K562 (cell line): Measurements from ENCODE around the gene NCOA4. TPM values are rescaled to one million over a fixed set of nuclear protein-coding genes. Genes with fewer than 3 reads are reported as not detected.
A peak's percentile ranks its signal among the peaks of the same experiment; 100 is the strongest.

ENCODE experiments used
- CEBPB ChIP-seq: fragments of 450-650 bp; IDR thresholded peaks from 2 replicates; pipeline ENCODE4 v1.6.1; 2016; ENCODE audit warnings: missing genetic modification characterization, missing compliant biosample characterization
- CEBPG ChIP-seq, 3 experiments: fragments of 200-800 bp in 1 of 3; sonication (Bioruptor generic) in 1 of 3; sonication (generic) in 1 of 3; formaldehyde crosslinking in 1 of 3; IDR thresholded peaks in 2 of 3; conservative IDR thresholded peaks in 1 of 3; 2 replicates each; pipeline versions ENCODE4 v1.6.1 to v1.8.0; 2016 to 2022; ENCODE audit warnings: missing compliant biosample characterization in 2 of 3, missing genetic modification characterization in 2 of 3, mild to moderate bottlenecking in 1 of 3, missing genetic modification reagents in 1 of 3
- FOXM1 ChIP-seq, 2 experiments: fragments of 450-650 bp in 1 of 2; sonication (generic) in 1 of 2; formaldehyde crosslinking in 1 of 2; IDR thresholded peaks; 2 replicates each; pipeline versions ENCODE4 v1.6.1 to v1.9.0; 2017 to 2022; ENCODE audit warnings: low read depth in 2 of 2, mild to moderate bottlenecking in 2 of 2, missing genetic modification reagents in 1 of 2, moderate library complexity in 1 of 2
- ZNF24 ChIP-seq: fragments of 450-650 bp; IDR thresholded peaks from 2 replicates; pipeline ENCODE4 v1.6.1; 2016
- ZNF384 ChIP-seq: IDR thresholded peaks from 2 replicates; pipeline ENCODE4 v1.6.1; 2012; ENCODE audit warnings: low read depth, low read length, improper control_type of control experiment
- polyA plus RNA-seq, 8 experiments: library from polyadenylated mRNA; depleted of rRNA in 4 of 8; stranded (reverse) in 5 of 8; unstranded in 3 of 8; fragments of >200 nt; fragmentation: Nextera tagmentation in 2 of 8; fragmentation: Illumina TruSeq in 1 of 8; extraction: Ambion mirVana in 2 of 8; extraction: Trizol in 1 of 8; gene quantifications; 2 replicates each; pipeline versions ENCODE4 v1.2.1 to v1.2.3, GENCODE V29; 2011 to 2014; ENCODE audit warnings: inconsistent platforms in 1 of 8, missing spikeins in 1 of 8
- total RNA-seq, 7 experiments: library from RNA; depleted of rRNA in 6 of 7; stranded (reverse); fragments of >200 nt in 6 of 7; fragmentation: Illumina TruSeq in 2 of 7; extraction: Trizol in 2 of 7; gene quantifications; 2 replicates each; pipeline versions ENCODE4 v1.2.1 to v1.2.3, GENCODE V29; 2011 to 2021; ENCODE audit warnings: low replicate concordance in 1 of 7
- TF ChIP-seq, protein P1 (sequence below): fragments of 450-650 bp; IDR thresholded peaks from 2 replicates; pipeline ENCODE4 v1.6.1; 2016; ENCODE audit warnings: mild to moderate bottlenecking, moderate library complexity

The NCOA4 gene
- total and polyA plus RNA-seq, 9 of the 15 experiments (the other 6 are each of a cell fraction or from before 2014, with no cell fraction given), result 89.8 to 283 (median 181) TPM

DNA sequence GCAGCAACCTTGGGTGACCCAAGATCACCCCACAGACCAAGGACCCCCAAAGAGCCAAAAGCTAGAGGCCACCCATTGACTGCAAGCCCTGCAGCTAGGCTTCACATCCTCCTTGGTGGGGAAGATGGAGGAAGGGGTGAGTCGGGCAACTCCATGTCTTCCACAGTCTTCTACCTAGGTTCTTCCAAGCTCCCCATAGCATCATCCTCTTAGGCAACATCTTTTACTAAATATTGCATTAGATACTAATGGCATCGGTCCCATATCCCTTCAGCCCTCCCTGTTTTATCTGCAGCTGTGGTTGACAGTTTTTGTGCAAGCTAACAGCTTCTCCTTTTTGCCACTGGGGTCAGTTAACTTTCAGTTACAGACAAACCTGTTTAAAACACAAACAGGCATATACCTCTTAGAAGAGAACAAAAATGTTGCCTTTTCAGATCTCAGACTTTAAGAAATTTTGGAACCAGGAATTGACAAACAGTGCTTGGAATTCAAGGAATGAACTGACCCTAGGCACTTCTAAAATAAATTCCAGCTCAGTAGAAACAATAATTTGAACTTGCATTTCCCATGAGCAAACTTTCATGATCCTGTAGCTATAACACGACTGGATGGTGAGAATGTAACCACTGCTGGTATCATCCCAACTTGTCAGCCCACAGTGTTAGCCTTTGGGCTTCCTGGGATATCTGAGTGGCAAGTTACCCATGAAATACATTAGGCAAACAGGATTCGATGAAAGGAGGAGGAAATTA, 49.6 kb upstream of the NCOA4 start (continued):
- TF ChIP-seq, protein P1, sequence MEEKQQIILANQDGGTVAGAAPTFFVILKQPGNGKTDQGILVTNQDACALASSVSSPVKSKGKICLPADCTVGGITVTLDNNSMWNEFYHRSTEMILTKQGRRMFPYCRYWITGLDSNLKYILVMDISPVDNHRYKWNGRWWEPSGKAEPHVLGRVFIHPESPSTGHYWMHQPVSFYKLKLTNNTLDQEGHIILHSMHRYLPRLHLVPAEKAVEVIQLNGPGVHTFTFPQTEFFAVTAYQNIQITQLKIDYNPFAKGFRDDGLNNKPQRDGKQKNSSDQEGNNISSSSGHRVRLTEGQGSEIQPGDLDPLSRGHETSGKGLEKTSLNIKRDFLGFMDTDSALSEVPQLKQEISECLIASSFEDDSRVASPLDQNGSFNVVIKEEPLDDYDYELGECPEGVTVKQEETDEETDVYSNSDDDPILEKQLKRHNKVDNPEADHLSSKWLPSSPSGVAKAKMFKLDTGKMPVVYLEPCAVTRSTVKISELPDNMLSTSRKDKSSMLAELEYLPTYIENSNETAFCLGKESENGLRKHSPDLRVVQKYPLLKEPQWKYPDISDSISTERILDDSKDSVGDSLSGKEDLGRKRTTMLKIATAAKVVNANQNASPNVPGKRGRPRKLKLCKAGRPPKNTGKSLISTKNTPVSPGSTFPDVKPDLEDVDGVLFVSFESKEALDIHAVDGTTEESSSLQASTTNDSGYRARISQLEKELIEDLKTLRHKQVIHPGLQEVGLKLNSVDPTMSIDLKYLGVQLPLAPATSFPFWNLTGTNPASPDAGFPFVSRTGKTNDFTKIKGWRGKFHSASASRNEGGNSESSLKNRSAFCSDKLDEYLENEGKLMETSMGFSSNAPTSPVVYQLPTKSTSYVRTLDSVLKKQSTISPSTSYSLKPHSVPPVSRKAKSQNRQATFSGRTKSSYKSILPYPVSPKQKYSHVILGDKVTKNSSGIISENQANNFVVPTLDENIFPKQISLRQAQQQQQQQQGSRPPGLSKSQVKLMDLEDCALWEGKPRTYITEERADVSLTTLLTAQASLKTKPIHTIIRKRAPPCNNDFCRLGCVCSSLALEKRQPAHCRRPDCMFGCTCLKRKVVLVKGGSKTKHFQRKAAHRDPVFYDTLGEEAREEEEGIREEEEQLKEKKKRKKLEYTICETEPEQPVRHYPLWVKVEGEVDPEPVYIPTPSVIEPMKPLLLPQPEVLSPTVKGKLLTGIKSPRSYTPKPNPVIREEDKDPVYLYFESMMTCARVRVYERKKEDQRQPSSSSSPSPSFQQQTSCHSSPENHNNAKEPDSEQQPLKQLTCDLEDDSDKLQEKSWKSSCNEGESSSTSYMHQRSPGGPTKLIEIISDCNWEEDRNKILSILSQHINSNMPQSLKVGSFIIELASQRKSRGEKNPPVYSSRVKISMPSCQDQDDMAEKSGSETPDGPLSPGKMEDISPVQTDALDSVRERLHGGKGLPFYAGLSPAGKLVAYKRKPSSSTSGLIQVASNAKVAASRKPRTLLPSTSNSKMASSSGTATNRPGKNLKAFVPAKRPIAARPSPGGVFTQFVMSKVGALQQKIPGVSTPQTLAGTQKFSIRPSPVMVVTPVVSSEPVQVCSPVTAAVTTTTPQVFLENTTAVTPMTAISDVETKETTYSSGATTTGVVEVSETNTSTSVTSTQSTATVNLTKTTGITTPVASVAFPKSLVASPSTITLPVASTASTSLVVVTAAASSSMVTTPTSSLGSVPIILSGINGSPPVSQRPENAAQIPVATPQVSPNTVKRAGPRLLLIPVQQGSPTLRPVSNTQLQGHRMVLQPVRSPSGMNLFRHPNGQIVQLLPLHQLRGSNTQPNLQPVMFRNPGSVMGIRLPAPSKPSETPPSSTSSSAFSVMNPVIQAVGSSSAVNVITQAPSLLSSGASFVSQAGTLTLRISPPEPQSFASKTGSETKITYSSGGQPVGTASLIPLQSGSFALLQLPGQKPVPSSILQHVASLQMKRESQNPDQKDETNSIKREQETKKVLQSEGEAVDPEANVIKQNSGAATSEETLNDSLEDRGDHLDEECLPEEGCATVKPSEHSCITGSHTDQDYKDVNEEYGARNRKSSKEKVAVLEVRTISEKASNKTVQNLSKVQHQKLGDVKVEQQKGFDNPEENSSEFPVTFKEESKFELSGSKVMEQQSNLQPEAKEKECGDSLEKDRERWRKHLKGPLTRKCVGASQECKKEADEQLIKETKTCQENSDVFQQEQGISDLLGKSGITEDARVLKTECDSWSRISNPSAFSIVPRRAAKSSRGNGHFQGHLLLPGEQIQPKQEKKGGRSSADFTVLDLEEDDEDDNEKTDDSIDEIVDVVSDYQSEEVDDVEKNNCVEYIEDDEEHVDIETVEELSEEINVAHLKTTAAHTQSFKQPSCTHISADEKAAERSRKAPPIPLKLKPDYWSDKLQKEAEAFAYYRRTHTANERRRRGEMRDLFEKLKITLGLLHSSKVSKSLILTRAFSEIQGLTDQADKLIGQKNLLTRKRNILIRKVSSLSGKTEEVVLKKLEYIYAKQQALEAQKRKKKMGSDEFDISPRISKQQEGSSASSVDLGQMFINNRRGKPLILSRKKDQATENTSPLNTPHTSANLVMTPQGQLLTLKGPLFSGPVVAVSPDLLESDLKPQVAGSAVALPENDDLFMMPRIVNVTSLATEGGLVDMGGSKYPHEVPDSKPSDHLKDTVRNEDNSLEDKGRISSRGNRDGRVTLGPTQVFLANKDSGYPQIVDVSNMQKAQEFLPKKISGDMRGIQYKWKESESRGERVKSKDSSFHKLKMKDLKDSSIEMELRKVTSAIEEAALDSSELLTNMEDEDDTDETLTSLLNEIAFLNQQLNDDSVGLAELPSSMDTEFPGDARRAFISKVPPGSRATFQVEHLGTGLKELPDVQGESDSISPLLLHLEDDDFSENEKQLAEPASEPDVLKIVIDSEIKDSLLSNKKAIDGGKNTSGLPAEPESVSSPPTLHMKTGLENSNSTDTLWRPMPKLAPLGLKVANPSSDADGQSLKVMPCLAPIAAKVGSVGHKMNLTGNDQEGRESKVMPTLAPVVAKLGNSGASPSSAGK, result 0 out of 2 replicates have a peak, but pooled peaks have one; percentile 11
- peak; percentile 76; the same call in 1 of the 2 replicates for TF ChIP-seq FOXM1 (IDR thresholded peaks at IDR 0.05; ENCODE audit: low read depth)
- TF ChIP-seq FOXM1 (CRISPR knock-in tag; IDR thresholded peaks at IDR 0.05; ENCODE audit: low read depth), result no peak
- no peak for TF ChIP-seq CEBPG (CRISPR knock-in tag; IDR thresholded peaks at IDR 0.05)
- TF ChIP-seq CEBPG (tag; conservative IDR thresholded peaks at IDR 0.05 in 1 of 2, IDR thresholded peaks at IDR 0.05 in 1 of 2), result peak; percentile 31 to 82; a peak in 2 of 4 replicates
- TF ChIP-seq ZNF384, result no peak
- peak; percentile 84 for TF ChIP-seq CEBPB
- no peak for TF ChIP-seq ZNF24
